HG03045 (cell line): ENCODE measurements around the gene LGR4.
"Not testable (repeated sequence)": the region's sequence is repeated elsewhere in the genome, so short reads cannot be mapped to it uniquely, and the experiment has no call there.

Source experiments
- ATAC-seq: cut with Tn5 transposase; IDR thresholded peaks from one replicate; pipeline ENCODE4 v1.9.1; 2021; ENCODE audit warnings: mild to moderate bottlenecking, moderate library complexity; ENCODE audit not compliant: unreplicated experiment

LGR4 gene

GRCh38 chr11:27355575-27356104, 117.0 kb downstream of the LGR4 start:
- ATAC-seq, result no peak

GRCh38 chr11:27354359-27354965, 118.1 kb downstream of the LGR4 start:
- ATAC-seq, result no peak

- no peak for ATAC-seq
Observed at GRCh38 chr11:27353593-27354358, 118.8 kb downstream of the LGR4 start.

GRCh38 chr11:27352781-27353180, 119.8 kb downstream of the LGR4 start:
- ATAC-seq, result no peak

- no peak for ATAC-seq
Observed at GRCh38 chr11:27350511-27350910, 122.1 kb downstream of the LGR4 start.

GRCh38 chr11:27349919-27350318, 122.7 kb downstream of the LGR4 start:
- no peak for ATAC-seq

- ATAC-seq, result no peak
Observed at GRCh38 chr11:27348340-27348873, 124.2 kb downstream of the LGR4 start.

GRCh38 chr11:27347359-27348339, 124.9 kb downstream of the LGR4 start:
- ATAC-seq, result no peak

- ATAC-seq, result no peak
Observed at GRCh38 chr11:27339941-27340340, 132.6 kb downstream of the LGR4 start.

- ATAC-seq, result not testable (repeated sequence)
Observed at GRCh38 chr11:27334764-27335163, 137.8 kb downstream of the LGR4 start.

- ATAC-seq, result no peak
Observed at GRCh38 chr11:27331981-27332380, 140.6 kb downstream of the LGR4 start.

- no peak for ATAC-seq
Observed at GRCh38 chr11:27330633-27331270, 141.8 kb downstream of the LGR4 start.

GRCh38 chr11:27329867-27330632, 142.5 kb downstream of the LGR4 start:
- no peak for ATAC-seq

- no peak for ATAC-seq
Observed at GRCh38 chr11:27328614-27329013, 144.0 kb downstream of the LGR4 start.

- not testable (repeated sequence) for ATAC-seq
Observed at GRCh38 chr11:27327064-27327463, 145.5 kb downstream of the LGR4 start.

GRCh38 chr11:27322196-27322595, 150.4 kb downstream of the LGR4 start:
- not testable (repeated sequence) for ATAC-seq

- not testable (repeated sequence) for ATAC-seq
Observed at GRCh38 chr11:27321340-27321739, 151.2 kb downstream of the LGR4 start.

GRCh38 chr11:27319072-27319471, 153.5 kb downstream of the LGR4 start:
- peak; percentile 97 for ATAC-seq

GRCh38 chr11:27317751-27318150, 154.8 kb downstream of the LGR4 start:
- ATAC-seq, result no peak
